OCI-LY3 (cell line): ENCODE measurements around the gene PRKD3.

Source experiments
- CTCF ChIP-seq: fragments of 200-600, 300-600 bp; sonication (generic); IDR thresholded peaks from 2 replicates; pipeline ENCODE4 v1.5.1; 2014; ENCODE audit warnings: antibody characterized with exemption, low read length, low read depth
- EZH2phosphoT487 ChIP-seq: fragments of 200-600 bp; shearing (Covaris generic); IDR thresholded peaks from 2 replicates; pipeline ENCODE4 v1.6.1; 2018; ENCODE audit warnings: antibody characterized with exemption, mixed run types, low read depth

GRCh38 chr2:37315364-37315763, 9.3 kb downstream of the PRKD3 start:
- no peak for TF ChIP-seq CTCF
- TF ChIP-seq EZH2phosphoT487: no peak
